Neuronal stem cell (in vitro differentiated cells): ENCODE results near the gene ZMIZ1.
A peak's percentile ranks its signal among the peaks of the same experiment; 100 is the strongest.

ENCODE experiments used
- DNase-seq: peaks from one replicate; pipeline ENCODE4 v3.0.0-alpha.2; 2013; ENCODE audit warnings: low spot score
- H2AFZ ChIP-seq: one replicate; pipeline ENCODE4 v1.6.1; 2013; ENCODE audit warnings: mild to moderate bottlenecking, low read length, inconsistent platforms
- H2AK5ac ChIP-seq: 2 replicates; pipeline ENCODE4 v1.6.1; 2013; ENCODE audit warnings: low read depth, mild to moderate bottlenecking, inconsistent platforms, low read length, moderate library complexity, mixed read lengths
- H2BK120ac ChIP-seq: 2 replicates; pipeline ENCODE4 v1.6.1; 2013; ENCODE audit warnings: low read depth, mild to moderate bottlenecking, inconsistent platforms, low read length, moderate library complexity, mixed read lengths
- H2BK12ac ChIP-seq: one replicate; pipeline ENCODE4 v1.6.1; 2013; ENCODE audit warnings: low read length, inconsistent platforms
- H2BK15ac ChIP-seq: 2 replicates; pipeline ENCODE4 v1.6.1; 2013; ENCODE audit warnings: mild to moderate bottlenecking, low read length, inconsistent platforms, mixed read lengths
- H2BK5ac ChIP-seq: one replicate; pipeline ENCODE4 v1.6.1; 2013; ENCODE audit warnings: inconsistent platforms, mild to moderate bottlenecking, low read length, moderate library complexity
- H3K14ac ChIP-seq: one replicate; pipeline ENCODE4 v1.6.1; 2013; ENCODE audit warnings: low read length, inconsistent platforms
- H3K18ac ChIP-seq: 2 replicates; pipeline ENCODE4 v1.6.1; 2013; ENCODE audit warnings: low read length, inconsistent platforms
- H3K23ac ChIP-seq: 2 replicates; pipeline ENCODE4 v1.6.1; 2013; ENCODE audit warnings: low read depth, mild to moderate bottlenecking, mixed read lengths, low read length, inconsistent platforms; ENCODE audit not compliant: poor library complexity
- H3K27ac ChIP-seq: replicated peaks from 3 replicates; pipeline ENCODE4 v1.5.1; 2013; ENCODE audit warnings: low read length, inconsistent platforms
- H3K27me3 ChIP-seq, 3 experiments: 2 replicates each; pipeline ENCODE4 v1.6.1; 2013; ENCODE audit warnings: low read length in 3 of 3, mild to moderate bottlenecking in 2 of 3, inconsistent platforms in 1 of 3, low read depth in 1 of 3, mixed read lengths in 1 of 3, moderate library complexity in 1 of 3; ENCODE audit not compliant: control insufficient read depth in 3 of 3, insufficient read depth in 3 of 3
- H3K36me3 ChIP-seq, 2 donors: replicated peaks in 1 of 2; 2 replicates each; pipeline ENCODE4 v1.6.1; 2013; ENCODE audit warnings: low read length in 2 of 2; ENCODE audit not compliant: control insufficient read depth in 2 of 2, insufficient read depth in 2 of 2
- H3K4ac ChIP-seq: 2 replicates; pipeline ENCODE4 v1.6.1; 2013; ENCODE audit warnings: inconsistent platforms, mild to moderate bottlenecking, low read length, moderate library complexity
- H3K4me1 ChIP-seq, 2 donors: 1 replicate in 1 of 2; 2 replicates in 1 of 2; pipeline ENCODE4 v1.6.1; 2013; ENCODE audit warnings: low read length in 2 of 2, low read depth in 1 of 2; ENCODE audit not compliant: control insufficient read depth in 2 of 2, insufficient read depth in 1 of 2
- H3K4me2 ChIP-seq: one replicate; pipeline ENCODE4 v1.6.1; 2013; ENCODE audit warnings: mild to moderate bottlenecking, low read length, inconsistent platforms; ENCODE audit not compliant: insufficient read depth, poor library complexity, severe bottlenecking
- H3K4me3 ChIP-seq, 2 donors: 2 replicates each; pipeline ENCODE4 v1.5.1; 2013; ENCODE audit warnings: low read length in 2 of 2, mild to moderate bottlenecking in 2 of 2, inconsistent platforms in 1 of 2, moderate library complexity in 1 of 2
- H3K79me1 ChIP-seq: one replicate; pipeline ENCODE4 v1.6.1; 2013; ENCODE audit warnings: low read depth, mild to moderate bottlenecking, inconsistent platforms, low read length, moderate library complexity
- H3K9ac ChIP-seq: one replicate; pipeline ENCODE4 v1.6.1; 2013; ENCODE audit warnings: mild to moderate bottlenecking, low read depth, low read length, inconsistent platforms; ENCODE audit not compliant: poor library complexity
- H3K9me3 ChIP-seq, 2 donors: replicated peaks in 1 of 2; 2 replicates each; pipeline versions ENCODE3 to v1.6.1; 2013; ENCODE audit warnings: low read length in 2 of 2, mild to moderate bottlenecking in 2 of 2, inconsistent platforms in 1 of 2, low read depth in 1 of 2, mixed read lengths in 1 of 2, moderate library complexity in 1 of 2; ENCODE audit not compliant: control insufficient read depth in 2 of 2, insufficient read depth in 1 of 2
- H4K8ac ChIP-seq: one replicate; pipeline ENCODE4 v1.6.1; 2013; ENCODE audit warnings: low read depth, mild to moderate bottlenecking, inconsistent platforms, low read length, moderate library complexity
- H4K91ac ChIP-seq: one replicate; pipeline ENCODE4 v1.6.1; 2013; ENCODE audit warnings: low read length, low read depth, mild to moderate bottlenecking, inconsistent platforms; ENCODE audit not compliant: poor library complexity
- WGBS, 2 donors: extraction: QIAGEN DNeasy Blood & Tissue Kit; methylation state at CpG; one replicate each; pipeline ENCODE4 v1.1.7; 2013; ENCODE audit warnings: missing lambda C conversion rate in 2 of 2, mixed read lengths in 1 of 2; ENCODE audit not compliant: insufficient read length in 2 of 2, insufficient replicate concordance in 1 of 2; ENCODE audit errors: extremely low coverage in 2 of 2; 5-methylcytosine and 5-hydroxymethylcytosine counted together

Gene ZMIZ1

GRCh38 chr10:79235765-79236432 lies 167.1 kb downstream of the ZMIZ1 start:
- WGBS, 2 donors, result no CpG with 5 or more reads among the region's 10 CpGs
- Histone ChIP-seq H2BK5ac (no peak overlapping the region), H3K18ac (peak overlapping the region; percentile 65), H3K4me1 (peaks cover 39 to 51% of the 10 kb centered on the region in 2 donors), H3K23ac (no peak overlapping the region), H3K4me3 (no peak overlapping the region), H2BK120ac (no peak overlapping the region), H3K14ac (no peak overlapping the region), H2AFZ (peak overlapping the region; percentile 69), H4K91ac (no peak overlapping the region), H3K4ac (no peak overlapping the region), H4K8ac (no peak overlapping the region), H2BK15ac (no peak overlapping the region), H3K27me3 (no peaks in the 10 kb centered on the region), H3K9me3 (no peaks in the 10 kb centered on the region), H2BK12ac (no peak overlapping the region), H2AK5ac (peak overlapping the region; percentile 29), H3K36me3 (peaks cover 0 to 37% of the 10 kb centered on the region in 2 donors), H3K9ac (no peak overlapping the region), H3K27ac (no peak overlapping the region), H3K79me1 (no peaks in the 10 kb centered on the region), H3K4me2 (no peak overlapping the region)
- no peak for DNase-seq

DNA sequence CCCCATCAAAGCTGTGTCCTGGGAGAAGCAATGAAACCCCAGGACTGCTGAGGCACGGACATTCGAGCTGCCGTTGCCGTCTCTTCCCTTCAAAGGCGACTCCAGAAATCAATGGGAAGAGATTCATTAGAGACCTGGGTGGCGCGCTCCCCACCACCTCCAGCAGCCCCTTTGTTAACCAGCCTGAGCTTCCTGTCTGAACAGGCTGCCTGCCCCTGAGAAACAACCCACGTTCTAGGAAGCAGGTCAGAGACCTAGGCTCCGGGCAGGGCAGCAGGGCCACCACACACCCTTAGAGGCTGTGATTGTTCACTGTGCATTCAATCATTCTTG lies 167.6 kb downstream of the ZMIZ1 start:
- WGBS, 2 donors, result no CpG with 5 or more reads among the region's 9 CpGs
- Histone ChIP-seq H2BK12ac (no peak overlapping the region), H2BK5ac (no peak overlapping the region), H3K23ac (no peak overlapping the region), H3K14ac (no peak overlapping the region), H3K4ac (no peak overlapping the region), H4K8ac (no peak overlapping the region), H3K79me1 (no peaks in the 10 kb centered on the region), H2BK15ac (no peak overlapping the region), H3K4me1 (peaks cover 43 to 56% of the 10 kb centered on the region in 2 donors), H2AFZ (peak overlapping the region; percentile 69), H2AK5ac (peak overlapping the region; percentile 29), H3K4me2 (no peak overlapping the region), H3K18ac (peak overlapping the region; percentile 65), H3K9ac (no peak overlapping the region), H3K9me3 (no peaks in the 10 kb centered on the region), H3K27me3 (no peaks in the 10 kb centered on the region), H3K4me3 (no peak overlapping the region), H4K91ac (no peak overlapping the region), H2BK120ac (no peak overlapping the region), H3K27ac (no peak overlapping the region), H3K36me3 (peaks cover 0 to 35% of the 10 kb centered on the region in 2 donors)
- DNase-seq, result no peak

- no peak overlapping the region for H3K4ac ChIP-seq
- H3K27ac ChIP-seq, result no peak overlapping the region
- no peak overlapping the region for H2BK12ac ChIP-seq
- no peak overlapping the region for H2AK5ac ChIP-seq
- H3K9me3 ChIP-seq, result no peaks in the 10 kb centered on the region
- no peaks in the 10 kb centered on the region for H3K79me1 ChIP-seq
- no peak overlapping the region for H2BK5ac ChIP-seq
- no peak overlapping the region for H4K8ac ChIP-seq
- DNase-seq, result no peak
- no peak overlapping the region for H2BK15ac ChIP-seq
- no peak overlapping the region for H2BK120ac ChIP-seq
- no peak overlapping the region for H3K14ac ChIP-seq
- no peaks in the 10 kb centered on the region for H3K27me3 ChIP-seq
- peaks cover 0 to 26% of the 10 kb centered on the region in 2 donors for H3K36me3 ChIP-seq
- H3K23ac ChIP-seq, result no peak overlapping the region
- no CpG with 5 or more reads among the region's 12 CpGs for WGBS, 2 donors
- no peak overlapping the region for H3K4me3 ChIP-seq
- H3K4me1 ChIP-seq, result peaks cover 50 to 63% of the 10 kb centered on the region in 2 donors
- no peak overlapping the region for H2AFZ ChIP-seq
- H3K18ac ChIP-seq, result no peak overlapping the region
- no peak overlapping the region for H4K91ac ChIP-seq
- H3K4me2 ChIP-seq, result no peak overlapping the region
- H3K9ac ChIP-seq, result no peak overlapping the region
These were observed 168.8 kb downstream of the ZMIZ1 start for GRCh38 chr10:79237454-79238157.

DNA sequence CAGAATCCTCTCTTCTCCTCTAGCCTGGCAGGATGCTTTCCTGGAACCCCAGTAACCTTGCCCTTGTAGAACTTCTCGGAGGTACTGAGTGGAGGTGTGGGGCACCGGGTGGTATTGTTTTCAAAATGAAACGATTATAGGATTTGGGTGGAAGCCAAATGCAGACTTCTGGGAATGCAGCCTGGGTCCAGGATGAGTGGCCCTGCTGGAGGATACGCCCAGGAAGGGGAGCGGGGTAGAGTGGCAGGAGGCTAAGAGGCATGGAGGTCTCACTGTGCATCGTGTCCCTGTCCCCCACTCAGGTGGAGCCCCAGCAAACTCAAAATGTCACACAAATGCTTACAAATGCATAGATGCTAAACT lies 169.4 kb downstream of the ZMIZ1 start:
- H3K79me1 ChIP-seq, result no peaks in the 10 kb centered on the region
- H2BK120ac ChIP-seq, result no peak overlapping the region
- H2BK12ac ChIP-seq, result no peak overlapping the region
- H3K4me3 ChIP-seq, result no peak overlapping the region
- no peaks in the 10 kb centered on the region for H3K9me3 ChIP-seq
- H3K18ac ChIP-seq, result no peak overlapping the region
- H3K4ac ChIP-seq, result no peak overlapping the region
- H3K36me3 ChIP-seq, result peaks cover 0 to 21% of the 10 kb centered on the region in 2 donors
- H3K27ac ChIP-seq, result no peak overlapping the region
- H2AFZ ChIP-seq, result no peak overlapping the region
- no peak overlapping the region for H2BK15ac ChIP-seq
- no CpG with 5 or more reads among the region's 6 CpGs for WGBS, 2 donors
- no peak overlapping the region for H3K14ac ChIP-seq
- no peak overlapping the region for H4K8ac ChIP-seq
- no peaks in the 10 kb centered on the region for H3K27me3 ChIP-seq
- DNase-seq, result no peak
- H3K23ac ChIP-seq, result no peak overlapping the region
- no peak overlapping the region for H2BK5ac ChIP-seq
- no peak overlapping the region for H3K4me2 ChIP-seq
- H3K4me1 ChIP-seq, result peaks cover 50 to 63% of the 10 kb centered on the region in 2 donors
- no peak overlapping the region for H2AK5ac ChIP-seq
- no peak overlapping the region for H3K9ac ChIP-seq
- H4K91ac ChIP-seq, result no peak overlapping the region
